ENCODE data around the gene SLN. TPM values are rescaled to one million over a fixed set of nuclear protein-coding genes. Genes with fewer than 3 reads are reported as not detected.

Gene SLN
- total RNA-seq: not detected in 2 replicates

DNA sequence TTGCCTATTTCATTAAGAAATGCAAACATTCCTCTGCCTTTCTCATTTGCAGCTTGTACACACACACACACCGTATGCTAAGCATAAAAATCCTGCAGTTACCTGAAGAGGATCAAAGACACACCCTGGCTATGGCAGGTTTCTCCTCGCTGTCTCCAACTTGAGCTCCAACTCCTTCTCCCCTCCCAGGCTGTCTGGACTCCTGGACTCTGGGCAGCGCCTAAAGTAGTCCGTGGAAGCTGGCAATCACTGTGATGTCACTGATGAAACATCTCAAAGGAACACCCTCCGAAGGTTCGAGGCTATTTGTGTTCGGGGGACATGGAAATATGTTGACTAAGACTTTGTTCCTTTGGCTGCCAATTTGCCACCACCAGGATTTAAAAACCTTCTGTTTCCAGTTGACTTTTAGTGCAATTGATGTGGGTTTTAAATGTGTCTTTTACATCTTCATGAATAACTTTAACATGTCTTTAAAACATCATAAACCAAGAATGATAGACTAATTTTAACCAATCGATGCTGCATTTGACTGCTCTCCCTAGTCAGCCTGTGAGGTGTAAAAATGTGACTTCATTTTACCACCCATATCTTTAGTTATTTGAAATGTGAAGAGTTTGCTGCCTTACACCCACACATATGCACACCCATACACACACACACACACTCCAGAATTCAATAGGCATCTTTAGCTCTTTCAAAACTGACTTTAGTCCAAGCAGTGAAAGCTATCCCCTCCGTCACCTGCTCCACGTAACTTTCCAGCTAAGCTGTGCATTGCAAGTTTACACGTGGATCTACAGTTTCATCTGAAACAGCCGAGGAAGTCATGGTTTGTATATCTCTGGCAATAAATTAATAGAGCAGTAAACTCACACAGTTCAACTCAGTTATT lies at the start of gene SLN:
TSS of gene SLN (minus strand) at position 196 of the 895 bp plus-strand sequence.

Other genes with a start within 250 kb of the SLN start
- 4.0 and 4.3 TPM in 2 replicates for gene ALKBH8, start 146.3 kb downstream of the SLN start, total RNA-seq
- gene ELMOD1, start 120.9 kb downstream of the SLN start, total RNA-seq: 0.31 TPM in 1 of 2 replicates, not detected in the other
- 8.3 and 9.1 TPM in 2 replicates for gene SLC35F2, start 146.7 kb upstream of the SLN start, total RNA-seq
- not detected in 2 replicates for gene RAB39A, start 216.4 kb upstream of the SLN start, total RNA-seq

Measured in cardiac ventricle fibroblast (primary cell).